NCI-H446 (cell line): ENCODE data around the gene RLF.

Source experiments
- DNase-seq, 2 experiments: peaks; one replicate each; lab custom pipeline; 2025; lab: John Stamatoyannopoulos, UW

RLF gene

GRCh38 chr1:40273547-40274166 is 112.5 kb downstream of the RLF start:
- DNase-seq: no peak

- no peak for DNase-seq
Measured at GRCh38 chr1:40274331-40274730, 113.1 kb downstream of the RLF start.

GRCh38 chr1:40276122-40276521 is 114.9 kb downstream of the RLF start:
- DNase-seq: no peak

- DNase-seq: no peak
Measured at GRCh38 chr1:40281853-40282252, 120.7 kb downstream of the RLF start.
